ENCODE results near the gene CAMK2N2. TPM values are rescaled to one million over a fixed set of nuclear protein-coding genes. Genes with fewer than 3 reads are reported as not detected.

Gene CAMK2N2
- total and polyA plus RNA-seq, 2 experiments from 2014 or later, result 0.27 TPM; not detected in 1

DNA sequence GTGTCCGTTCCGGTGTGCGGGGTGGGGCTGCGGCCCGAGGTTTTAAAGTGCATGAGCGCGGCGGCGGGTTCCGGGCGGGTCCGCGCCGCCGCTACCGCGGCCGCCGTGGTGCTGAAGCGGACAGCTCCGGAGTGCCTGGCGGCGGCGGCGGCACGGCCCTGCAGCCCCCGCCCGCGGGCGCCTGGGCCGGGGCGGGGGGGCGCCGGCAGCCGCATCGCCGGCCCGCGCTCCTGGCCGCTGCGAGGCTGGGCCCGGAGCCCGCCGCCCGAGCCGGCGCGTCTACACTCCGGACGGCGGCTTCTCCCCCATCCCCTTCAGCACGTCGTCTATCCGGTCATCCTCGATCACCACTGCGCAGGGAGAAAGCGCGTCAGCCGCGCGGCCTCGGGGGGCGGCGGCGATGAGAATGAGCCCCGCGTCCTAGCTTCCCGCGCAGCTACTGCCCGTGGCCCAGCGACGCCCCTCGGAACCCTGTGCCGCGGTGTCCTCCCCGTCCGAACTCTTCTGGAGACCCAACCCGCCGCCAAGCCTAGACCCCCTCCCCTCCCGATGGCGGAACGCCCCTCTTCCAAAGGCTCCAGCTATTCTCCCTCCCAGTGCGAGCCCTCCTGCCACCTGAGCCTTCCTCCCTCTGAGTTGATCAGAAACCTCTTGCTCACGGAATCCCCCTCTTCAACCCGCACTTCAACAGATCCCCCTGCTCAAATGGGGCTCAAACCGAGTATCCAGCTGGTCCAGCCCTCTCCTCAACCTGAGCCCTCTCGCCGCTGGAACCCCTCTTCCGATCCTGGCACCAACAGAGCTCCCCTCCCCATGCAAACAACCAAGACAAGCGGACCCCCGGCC lies 1.3 kb downstream of the CAMK2N2 start:
- no peaks in the 10 kb centered on the region for H3K36me3 ChIP-seq
- H3K27ac ChIP-seq, result no peak overlapping the region
- DNase-seq (ENCODE audit: low read depth in 1 of 2, low spot score in 1 of 2), result peak; percentile 44 to 79
- no peaks in the 10 kb centered on the region for H3K9me3 ChIP-seq (ENCODE audit: low read depth)
- no peak for TF ChIP-seq CTCF (IDR thresholded peaks at IDR 0.05; ENCODE audit: low read depth, low read length)
- H3K4me3 ChIP-seq, result peak overlapping the region; percentile 26
- H3K27me3 ChIP-seq, result peaks cover 82% of the 10 kb centered on the region
- H3K4me1 ChIP-seq (ENCODE audit: low read depth), result peaks cover 4% of the 10 kb centered on the region

- peak overlapping the region; percentile 19 for H3K4me3 ChIP-seq
- no peaks in the 10 kb centered on the region for H3K36me3 ChIP-seq
- peaks cover 4% of the 10 kb centered on the region for H3K4me1 ChIP-seq (ENCODE audit: low read depth)
- H3K27ac ChIP-seq, result no peak overlapping the region
- no peak for TF ChIP-seq CTCF (IDR thresholded peaks at IDR 0.05; ENCODE audit: low read depth, low read length)
- DNase-seq (ENCODE audit: low read depth in 1 of 2, low spot score in 1 of 2), result no peak
- H3K9me3 ChIP-seq (ENCODE audit: low read depth), result no peaks in the 10 kb centered on the region
- H3K27me3 ChIP-seq, result peaks cover 76% of the 10 kb centered on the region
Measured at GRCh38 chr3:184259396-184259877, 1.9 kb downstream of the CAMK2N2 start.

DNA sequence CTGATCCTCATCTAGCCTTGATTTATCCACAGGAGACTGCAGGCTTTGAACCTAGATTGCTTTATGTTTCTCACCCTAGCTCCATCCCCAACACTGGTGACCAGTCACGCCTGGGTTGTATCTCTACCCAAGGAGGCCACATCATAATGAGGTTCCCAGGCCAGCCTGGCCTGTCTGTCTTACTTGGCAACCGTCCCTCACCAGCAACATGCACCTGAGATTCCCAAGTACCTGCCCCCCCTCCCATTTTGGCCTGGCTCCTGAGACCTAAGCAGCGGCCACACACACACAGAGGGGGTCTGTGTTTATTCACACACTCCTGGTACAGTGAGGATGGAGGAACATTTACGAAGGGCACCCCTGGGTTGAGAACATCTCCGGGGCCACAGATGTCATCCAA lies 2.4 kb downstream of the CAMK2N2 start:
- no peaks in the 10 kb centered on the region for H3K36me3 ChIP-seq
- peaks cover 4% of the 10 kb centered on the region for H3K4me1 ChIP-seq (ENCODE audit: low read depth)
- H3K27ac ChIP-seq, result no peak overlapping the region
- H3K9me3 ChIP-seq (ENCODE audit: low read depth), result no peaks in the 10 kb centered on the region
- no peak overlapping the region for H3K4me3 ChIP-seq
- no peak for TF ChIP-seq CTCF (IDR thresholded peaks at IDR 0.05; ENCODE audit: low read depth, low read length)
- H3K27me3 ChIP-seq, result peaks cover 71% of the 10 kb centered on the region
- no peak for DNase-seq (ENCODE audit: low read depth in 1 of 2, low spot score in 1 of 2)

DNA sequence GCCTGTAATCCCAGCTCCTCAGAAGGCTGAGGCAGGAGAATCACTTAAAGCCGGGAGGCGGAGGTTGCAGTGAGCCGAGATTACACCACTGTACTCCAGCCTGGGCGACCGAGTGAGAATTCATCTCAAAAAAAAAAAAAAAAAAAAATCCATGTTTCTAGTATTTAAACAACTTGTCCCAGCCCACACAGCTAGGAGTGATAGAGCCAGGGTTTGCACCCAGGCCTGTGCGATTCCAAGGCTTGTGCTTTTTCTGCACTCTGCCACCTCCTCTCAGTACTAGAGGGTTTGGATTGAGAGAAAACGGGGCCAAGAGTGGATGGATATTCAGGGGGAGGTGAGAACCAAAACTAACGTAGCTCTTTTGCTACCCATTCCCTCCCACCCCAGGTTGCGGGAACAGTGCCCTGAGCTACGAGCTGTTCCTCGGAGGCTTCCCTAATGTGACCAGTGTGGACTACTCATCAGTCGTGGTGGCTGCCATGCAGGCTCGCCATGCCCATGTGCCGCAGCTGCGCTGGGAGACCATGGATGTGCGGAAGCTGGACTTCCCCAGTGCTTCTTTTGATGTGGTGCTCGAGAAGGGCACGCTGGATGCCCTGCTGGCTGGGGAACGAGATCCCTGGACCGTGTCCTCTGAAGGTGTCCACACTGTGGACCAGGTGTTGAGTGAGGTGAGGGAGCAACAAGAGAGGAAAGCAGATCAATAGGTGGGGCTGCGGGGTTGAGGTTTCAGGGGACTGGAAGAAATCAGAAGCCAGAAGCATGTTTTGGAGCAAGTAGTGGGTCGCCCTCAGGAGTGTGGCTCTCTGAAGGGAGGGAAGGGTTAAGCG lies 4.1 kb downstream of the CAMK2N2 start:
- TF ChIP-seq CTCF (IDR thresholded peaks at IDR 0.05; ENCODE audit: low read depth, low read length), result no peak
- Histone ChIP-seq H3K27me3 (peaks cover 54% of the 10 kb centered on the region), H3K4me1 (ENCODE audit: low read depth) (peaks cover 3% of the 10 kb centered on the region), H3K4me3 (no peak overlapping the region), H3K9me3 (ENCODE audit: low read depth) (no peaks in the 10 kb centered on the region), H3K36me3 (no peaks in the 10 kb centered on the region), H3K27ac (no peak overlapping the region)
- DNase-seq (ENCODE audit: low read depth in 1 of 2, low spot score in 1 of 2), result no peak

DNA sequence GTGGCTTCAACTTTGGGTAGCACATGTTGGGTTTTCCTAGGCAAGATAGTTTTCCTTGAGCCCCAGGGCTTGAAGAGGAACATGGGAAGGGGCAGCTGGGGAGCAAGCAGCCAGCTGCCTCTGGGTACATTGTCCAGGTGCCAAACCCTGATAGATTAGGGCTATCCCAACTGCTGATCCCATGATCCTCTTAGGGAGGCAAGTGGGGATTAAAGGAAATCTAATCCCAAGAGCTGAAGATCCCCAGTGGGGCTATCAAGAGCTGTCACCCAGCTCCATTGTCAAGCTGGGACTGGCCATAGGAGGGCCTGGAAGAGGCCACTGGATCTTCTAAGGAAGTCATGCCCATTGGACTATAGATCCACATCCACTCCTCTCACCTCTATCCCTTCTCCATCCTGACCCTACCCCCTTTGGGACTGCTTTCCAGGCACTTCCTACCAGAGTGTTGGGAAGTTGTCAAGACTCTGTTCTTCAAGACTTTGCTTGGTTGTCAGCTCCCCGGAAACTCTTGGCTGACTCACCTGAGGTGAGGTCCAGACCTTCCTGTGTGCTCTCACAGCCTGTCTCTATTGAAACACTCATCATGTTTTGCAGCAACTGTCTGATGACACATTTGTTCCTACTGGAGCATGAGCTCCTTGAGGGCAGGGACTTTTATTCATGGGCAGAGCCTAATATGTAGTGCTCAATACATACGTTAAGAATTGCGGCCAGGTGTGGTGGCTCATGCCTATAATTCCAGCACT lies 5.9 kb downstream of the CAMK2N2 start:
- Histone ChIP-seq H3K27ac (no peak overlapping the region), H3K27me3 (peaks cover 36% of the 10 kb centered on the region), H3K4me3 (no peak overlapping the region), H3K9me3 (ENCODE audit: low read depth) (no peaks in the 10 kb centered on the region), H3K36me3 (no peaks in the 10 kb centered on the region), H3K4me1 (ENCODE audit: low read depth) (no peaks in the 10 kb centered on the region)
- TF ChIP-seq CTCF (IDR thresholded peaks at IDR 0.05; ENCODE audit: low read depth, low read length), result no peak
- DNase-seq (ENCODE audit: low read depth in 1 of 2, low spot score in 1 of 2), result no peak
